ENCODE measurements around the gene STH.
A peak's percentile ranks its signal among the peaks of the same experiment; 100 is the strongest.
"Not testable (repeated sequence)": the region's sequence is repeated elsewhere in the genome, so short reads cannot be mapped to it uniquely, and the experiment has no call there.

The STH gene

DNA sequence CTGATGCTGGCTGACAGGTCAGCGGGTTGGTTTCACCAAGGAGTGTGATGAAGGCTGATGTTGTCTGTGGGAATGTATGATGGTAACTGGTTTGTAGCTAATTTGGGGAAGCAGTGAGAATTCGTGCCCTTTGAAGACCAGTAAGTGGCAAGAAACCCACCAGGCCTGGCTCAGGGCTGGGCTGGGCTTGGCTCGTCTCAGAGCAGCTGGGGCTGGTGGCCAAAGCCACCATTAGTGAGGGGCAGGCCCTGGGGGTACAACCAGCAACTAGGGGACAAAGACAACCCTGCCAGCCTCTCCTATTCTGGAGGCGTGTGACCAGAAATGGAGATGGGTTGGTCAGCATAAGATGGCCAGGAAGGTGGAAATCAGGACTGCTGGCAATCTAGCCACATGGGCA is 13.0 kb upstream of the STH start:
- DNase-seq = no peak

DNA sequence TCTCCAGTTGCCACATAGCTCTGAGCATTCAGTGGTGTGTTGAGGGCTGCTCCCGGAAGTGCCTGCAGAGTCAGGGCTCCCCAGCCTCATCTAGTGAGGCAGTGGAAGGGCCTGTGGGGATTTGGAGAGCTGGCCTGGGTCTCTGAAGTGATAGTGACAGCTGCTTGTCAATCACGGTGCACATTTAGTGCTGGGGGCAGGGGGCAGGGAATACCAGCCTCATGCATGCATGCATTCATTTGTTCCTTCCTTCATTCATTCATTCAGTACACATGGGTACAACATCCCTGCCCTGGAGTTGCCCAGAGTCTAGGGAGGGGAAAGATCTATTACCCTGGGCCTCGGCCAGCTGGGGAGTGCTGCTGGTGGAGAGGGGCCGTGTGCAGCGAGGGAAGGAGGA is 11.3 kb upstream of the STH start:
- no peak for DNase-seq

DNA sequence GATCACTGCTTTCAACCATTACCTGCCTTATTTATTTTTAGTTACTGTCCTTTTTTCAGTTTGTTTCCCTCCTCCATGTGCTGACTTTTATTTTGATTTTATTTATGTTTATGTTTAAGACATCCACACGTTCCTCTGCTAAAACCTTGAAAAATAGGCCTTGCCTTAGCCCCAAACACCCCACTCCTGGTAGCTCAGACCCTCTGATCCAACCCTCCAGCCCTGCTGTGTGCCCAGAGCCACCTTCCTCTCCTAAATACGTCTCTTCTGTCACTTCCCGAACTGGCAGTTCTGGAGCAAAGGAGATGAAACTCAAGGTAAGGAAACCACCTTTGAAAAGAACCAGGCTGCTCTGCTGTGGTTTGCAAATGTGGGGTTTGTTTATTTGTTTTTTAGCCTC is 9.3 kb upstream of the STH start:
- DNase-seq = no peak

DNA sequence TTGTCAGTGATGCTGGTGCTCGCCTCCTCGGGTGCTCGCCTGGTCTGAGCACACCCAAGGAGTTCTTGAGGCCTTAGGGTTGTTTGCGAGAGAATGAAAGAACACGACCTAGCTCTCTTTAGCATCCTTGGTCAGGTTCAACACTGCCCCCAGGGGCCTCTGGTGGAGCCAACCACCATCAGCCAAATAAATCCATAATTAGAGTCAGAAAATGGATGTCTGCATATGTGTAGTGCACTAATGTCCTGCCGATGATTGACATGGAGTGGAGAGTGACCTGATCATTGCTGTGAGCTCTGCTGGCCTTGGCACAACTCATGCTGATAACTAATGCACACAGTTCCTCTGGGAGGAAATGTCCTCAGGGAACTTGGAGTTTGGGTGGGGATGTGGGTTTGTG is 8.2 kb upstream of the STH start:
- no peak for DNase-seq

DNA sequence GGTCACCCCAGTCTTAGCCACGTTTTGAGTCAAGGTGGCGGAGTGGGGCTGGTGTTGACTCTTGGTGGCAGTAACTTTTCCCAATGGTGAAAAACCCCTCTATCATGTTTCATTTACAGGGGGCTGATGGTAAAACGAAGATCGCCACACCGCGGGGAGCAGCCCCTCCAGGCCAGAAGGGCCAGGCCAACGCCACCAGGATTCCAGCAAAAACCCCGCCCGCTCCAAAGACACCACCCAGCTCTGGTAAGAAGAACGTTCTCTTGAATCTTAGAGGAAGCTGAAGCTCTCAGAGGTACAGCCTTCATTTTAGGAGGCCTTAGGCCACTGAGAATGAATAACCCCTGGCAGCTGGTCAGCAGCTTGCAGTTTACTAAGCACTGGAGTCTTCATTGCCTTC is 7.7 kb upstream of the STH start:
- DNase-seq = no peak

DNA sequence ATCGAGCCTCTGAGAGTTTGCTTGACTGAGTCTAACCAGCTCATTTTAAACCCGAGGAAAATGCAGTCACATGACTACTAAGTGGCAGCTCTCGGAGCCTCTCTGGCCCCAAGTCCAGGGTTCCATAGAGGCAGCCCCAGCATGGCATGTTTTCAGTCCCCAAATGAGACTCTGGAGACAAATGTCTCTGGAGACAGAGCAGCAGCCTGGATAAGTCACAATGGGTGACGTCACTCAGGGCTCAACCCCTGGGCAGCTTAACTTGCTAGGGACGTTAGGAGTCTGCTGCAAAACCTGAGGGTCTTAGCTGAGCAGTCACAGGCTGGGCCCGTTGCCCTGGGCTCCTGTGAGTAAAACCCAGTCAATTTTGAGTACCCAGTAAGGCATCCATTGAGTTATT is 6.9 kb upstream of the STH start:
- no peak for DNase-seq

DNA sequence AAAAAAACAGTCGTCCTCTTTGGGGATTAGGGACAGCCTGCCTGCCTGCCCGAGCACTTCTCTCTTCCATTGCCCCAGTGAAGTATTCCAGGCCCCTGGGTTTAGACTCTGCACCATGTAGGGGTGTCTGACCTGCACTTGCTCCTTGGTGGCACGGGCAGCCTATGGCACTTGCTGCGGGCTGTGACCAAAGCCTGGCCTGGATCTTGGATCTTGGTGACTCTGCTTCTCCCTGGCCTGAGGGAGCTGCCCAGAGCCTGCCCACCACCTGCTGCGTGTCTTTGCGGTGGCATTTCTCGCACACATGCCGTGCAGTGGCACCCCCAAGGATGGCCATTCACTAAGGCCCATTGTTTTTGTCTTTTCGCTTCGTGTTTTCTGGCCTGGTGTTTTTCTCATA is 6.1 kb upstream of the STH start:
- DNase-seq = no peak

DNA sequence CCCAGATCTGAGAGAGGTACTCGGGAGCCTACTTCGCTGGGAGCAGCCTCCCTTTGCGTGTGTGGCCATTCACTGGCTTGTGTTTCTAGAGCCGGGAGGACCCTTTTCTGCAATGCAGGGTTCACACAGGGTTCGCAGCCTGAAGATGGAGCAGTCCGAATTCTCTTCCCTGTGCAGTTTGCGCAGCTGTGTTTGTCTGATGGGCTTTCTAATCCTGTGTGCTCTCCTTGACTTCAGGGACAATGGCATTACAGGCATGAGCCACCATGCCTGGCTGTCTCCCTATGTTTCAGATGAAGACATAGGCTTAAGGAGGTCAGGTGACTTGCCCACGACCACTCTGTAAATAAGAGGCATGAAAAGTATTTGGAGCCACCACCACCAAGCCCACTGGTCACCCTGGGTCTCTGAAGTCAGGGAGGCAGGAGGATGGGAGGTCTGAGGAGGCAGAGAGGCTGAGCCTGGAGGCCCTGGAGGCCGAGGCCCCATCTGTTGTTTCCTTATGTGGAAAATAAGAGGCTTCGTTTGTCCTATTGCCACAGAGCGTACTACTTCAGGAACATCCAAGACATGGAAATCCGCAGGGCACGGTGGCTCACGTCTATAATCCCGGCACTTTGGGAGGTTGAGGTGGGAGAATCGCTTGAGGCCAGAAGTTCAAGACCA is 5.0 kb upstream of the STH start:
- no peak for DNase-seq

DNA sequence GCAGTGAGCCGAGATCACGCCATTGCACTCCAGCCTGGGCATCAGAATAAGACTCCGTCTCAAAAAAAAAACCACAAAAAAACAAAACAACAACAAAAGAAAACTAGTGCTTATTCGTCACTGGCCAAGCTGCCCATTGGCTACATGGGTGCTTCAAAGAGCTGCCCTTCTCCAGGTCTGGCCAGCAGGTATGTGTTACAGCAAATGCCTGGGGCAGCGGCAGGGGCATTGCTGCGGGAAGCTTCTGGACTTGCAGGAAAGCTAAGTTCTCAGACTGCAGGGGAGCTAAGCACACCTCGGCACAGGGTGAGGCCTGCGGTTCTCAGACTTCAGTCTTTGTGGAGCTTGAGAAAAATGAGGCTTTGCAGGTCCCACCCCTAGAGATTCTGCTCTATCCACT is 4.1 kb upstream of the STH start:
- no peak for DNase-seq

DNA sequence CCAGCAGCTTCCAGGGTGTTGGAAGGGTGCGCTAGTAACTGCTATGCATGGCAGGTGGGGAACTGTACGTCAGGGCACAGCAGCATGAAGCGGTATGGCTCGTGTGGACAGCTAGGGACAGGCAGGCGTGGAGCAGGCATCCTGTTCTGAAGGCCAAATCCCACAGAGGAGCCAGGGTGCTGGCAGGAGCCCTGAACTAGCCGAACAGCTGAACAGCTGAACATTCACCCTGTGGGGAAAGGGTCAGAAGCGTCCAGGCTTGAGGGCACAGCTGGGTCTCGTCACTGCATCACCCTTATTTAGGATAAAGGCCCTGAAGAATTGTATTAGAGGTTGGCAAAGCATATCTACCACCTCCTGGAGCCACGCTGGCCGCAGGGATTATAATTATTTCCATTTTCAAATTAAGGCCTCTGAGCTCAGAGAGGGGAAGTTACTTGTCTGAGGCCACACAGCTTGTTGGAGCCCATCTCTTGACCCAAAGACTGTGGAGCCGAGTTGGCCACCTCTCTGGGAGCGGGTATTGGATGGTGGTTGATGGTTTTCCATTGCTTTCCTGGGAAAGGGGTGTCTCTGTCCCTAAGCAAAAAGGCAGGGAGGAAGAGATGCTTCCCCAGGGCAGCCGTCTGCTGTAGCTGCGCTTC is 3.3 kb upstream of the STH start:
- DNase-seq = no peak

DNA sequence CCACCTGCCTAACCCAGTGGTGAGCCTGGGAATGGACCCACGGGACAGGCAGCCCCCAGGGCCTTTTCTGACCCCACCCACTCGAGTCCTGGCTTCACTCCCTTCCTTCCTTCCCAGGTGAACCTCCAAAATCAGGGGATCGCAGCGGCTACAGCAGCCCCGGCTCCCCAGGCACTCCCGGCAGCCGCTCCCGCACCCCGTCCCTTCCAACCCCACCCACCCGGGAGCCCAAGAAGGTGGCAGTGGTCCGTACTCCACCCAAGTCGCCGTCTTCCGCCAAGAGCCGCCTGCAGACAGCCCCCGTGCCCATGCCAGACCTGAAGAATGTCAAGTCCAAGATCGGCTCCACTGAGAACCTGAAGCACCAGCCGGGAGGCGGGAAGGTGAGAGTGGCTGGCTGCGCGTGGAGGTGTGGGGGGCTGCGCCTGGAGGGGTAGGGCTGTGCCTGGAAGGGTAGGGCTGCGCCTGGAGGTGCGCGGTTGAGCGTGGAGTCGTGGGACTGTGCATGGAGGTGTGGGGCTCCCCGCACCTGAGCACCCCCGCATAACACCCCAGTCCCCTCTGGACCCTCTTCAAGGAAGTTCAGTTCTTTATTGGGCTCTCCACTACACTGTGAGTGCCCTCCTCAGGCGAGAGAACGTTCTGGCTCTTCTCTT is 2.6 kb upstream of the STH start:
- DNase-seq = no peak

DNA sequence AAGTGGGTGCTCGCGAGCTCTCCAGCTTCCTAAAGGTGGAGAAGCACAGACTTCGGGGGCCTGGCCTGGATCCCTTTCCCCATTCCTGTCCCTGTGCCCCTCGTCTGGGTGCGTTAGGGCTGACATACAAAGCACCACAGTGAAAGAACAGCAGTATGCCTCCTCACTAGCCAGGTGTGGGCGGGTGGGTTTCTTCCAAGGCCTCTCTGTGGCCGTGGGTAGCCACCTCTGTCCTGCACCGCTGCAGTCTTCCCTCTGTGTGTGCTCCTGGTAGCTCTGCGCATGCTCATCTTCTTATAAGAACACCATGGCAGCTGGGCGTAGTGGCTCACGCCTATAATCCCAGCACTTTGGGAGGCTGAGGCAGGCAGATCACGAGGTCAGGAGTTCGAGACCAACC is 1.9 kb upstream of the STH start:
- DNase-seq = no peak

DNA sequence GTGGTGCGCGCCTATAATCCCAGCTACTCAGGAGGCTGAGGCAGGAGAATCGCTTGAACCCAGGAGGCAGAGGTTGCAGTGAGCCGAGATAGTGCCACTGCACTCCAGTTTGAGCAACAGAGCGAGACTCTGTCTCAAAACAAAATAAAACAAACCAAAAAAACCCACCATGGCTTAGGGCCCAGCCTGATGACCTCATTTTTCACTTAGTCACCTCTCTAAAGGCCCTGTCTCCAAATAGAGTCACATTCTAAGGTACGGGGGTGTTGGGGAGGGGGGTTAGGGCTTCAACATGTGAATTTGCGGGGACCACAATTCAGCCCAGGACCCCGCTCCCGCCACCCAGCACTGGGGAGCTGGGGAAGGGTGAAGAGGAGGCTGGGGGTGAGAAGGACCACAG is 1.4 kb upstream of the STH start:
- no peak for DNase-seq

DNA sequence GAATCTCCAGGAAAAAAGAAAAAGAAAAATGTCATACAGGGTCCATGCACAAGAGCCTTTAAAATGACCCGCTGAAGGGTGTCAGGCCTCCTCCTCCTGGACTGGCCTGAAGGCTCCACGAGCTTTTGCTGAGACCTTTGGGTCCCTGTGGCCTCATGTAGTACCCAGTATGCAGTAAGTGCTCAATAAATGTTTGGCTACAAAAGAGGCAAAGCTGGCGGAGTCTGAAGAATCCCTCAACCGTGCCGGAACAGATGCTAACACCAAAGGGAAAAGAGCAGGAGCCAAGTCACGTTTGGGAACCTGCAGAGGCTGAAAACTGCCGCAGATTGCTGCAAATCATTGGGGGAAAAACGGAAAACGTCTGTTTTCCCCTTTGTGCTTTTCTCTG is 845 bp downstream of the STH start:
- no peak for DNase-seq

DNA sequence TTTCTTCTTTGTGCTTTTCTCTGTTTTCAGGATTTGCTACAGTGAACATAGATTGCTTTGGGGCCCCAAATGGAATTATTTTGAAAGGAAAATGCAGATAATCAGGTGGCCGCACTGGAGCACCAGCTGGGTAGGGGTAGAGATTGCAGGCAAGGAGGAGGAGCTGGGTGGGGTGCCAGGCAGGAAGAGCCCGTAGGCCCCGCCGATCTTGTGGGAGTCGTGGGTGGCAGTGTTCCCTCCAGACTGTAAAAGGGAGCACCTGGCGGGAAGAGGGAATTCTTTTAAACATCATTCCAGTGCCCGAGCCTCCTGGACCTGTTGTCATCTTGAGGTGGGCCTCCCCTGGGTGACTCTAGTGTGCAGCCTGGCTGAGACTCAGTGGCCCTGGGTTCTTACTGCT is 1.2 kb downstream of the STH start:
- DNase-seq = no peak

DNA sequence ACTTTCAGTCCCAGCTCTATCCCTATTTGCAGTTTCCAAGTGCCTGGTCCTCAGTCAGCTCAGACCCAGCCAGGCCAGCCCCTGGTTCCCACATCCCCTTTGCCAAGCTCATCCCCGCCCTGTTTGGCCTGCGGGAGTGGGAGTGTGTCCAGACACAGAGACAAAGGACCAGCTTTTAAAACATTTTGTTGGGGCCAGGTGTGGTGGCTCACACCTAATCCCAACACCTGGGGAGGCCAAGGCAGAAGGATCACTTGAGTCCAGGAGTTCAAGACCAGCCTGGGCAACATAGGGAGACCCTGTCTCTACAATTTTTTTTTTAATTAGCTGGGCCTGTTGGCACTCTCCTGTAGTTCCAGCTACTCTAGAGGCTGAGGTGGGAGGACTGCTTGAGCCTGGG is 1.7 kb downstream of the STH start:
- no peak for DNase-seq

DNA sequence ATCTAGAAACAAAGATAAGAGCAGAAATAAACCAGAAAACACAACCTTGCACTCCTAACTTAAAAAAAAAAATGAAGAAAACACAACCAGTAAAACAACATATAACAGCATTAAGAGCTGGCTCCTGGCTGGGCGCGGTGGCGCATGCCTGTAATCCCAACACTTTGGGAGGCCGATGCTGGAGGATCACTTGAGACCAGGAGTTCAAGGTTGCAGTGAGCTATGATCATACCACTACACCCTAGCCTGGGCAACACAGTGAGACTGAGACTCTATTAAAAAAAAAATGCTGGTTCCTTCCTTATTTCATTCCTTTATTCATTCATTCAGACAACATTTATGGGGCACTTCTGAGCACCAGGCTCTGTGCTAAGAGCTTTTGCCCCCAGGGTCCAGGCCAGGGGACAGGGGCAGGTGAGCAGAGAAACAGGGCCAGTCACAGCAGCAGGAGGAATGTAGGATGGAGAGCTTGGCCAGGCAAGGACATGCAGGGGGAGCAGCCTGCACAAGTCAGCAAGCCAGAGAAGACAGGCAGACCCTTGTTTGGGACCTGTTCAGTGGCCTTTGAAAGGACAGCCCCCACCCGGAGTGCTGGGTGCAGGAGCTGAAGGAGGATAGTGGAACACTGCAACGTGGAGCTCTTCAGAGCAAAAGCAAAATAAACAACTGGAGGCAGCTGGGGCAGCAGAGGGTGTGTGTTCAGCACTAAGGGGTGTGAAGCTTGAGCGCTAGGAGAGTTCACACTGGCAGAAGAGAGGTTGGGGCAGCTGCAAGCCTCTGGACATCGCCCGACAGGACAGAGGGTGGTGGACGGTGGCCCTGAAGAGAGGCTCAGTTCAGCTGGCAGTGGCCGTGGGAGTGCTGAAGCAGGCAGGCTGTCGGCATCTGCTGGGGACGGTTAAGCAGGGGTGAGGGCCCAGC is 2.6 kb downstream of the STH start:
- DNase-seq = no peak

DNA sequence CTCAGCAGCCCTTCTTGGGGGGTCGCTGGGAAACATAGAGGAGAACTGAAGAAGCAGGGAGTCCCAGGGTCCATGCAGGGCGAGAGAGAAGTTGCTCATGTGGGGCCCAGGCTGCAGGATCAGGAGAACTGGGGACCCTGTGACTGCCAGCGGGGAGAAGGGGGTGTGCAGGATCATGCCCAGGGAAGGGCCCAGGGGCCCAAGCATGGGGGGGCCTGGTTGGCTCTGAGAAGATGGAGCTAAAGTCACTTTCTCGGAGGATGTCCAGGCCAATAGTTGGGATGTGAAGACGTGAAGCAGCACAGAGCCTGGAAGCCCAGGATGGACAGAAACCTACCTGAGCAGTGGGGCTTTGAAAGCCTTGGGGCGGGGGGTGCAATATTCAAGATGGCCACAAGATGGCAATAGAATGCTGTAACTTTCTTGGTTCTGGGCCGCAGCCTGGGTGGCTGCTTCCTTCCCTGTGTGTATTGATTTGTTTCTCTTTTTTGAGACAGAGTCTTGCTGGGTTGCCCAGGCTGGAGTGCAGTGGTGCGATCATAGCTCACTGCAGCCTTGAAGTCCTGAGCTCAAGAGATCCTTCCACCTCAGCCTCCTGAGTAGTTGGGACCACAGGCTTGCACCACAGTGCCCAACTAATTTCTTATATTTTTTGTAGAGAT is 3.4 kb downstream of the STH start:
- DNase-seq = peak; percentile 75

DNA sequence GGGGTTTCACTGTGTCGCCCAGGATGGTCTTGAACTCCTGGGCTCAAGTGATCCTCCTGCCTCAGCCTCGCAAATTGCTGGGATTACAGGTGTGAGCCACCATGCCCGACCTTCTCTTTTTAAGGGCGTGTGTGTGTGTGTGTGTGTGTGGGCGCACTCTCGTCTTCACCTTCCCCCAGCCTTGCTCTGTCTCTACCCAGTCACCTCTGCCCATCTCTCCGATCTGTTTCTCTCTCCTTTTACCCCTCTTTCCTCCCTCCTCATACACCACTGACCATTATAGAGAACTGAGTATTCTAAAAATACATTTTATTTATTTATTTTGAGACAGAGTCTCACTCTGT is 3.9 kb downstream of the STH start:
- no peak for DNase-seq

DNA sequence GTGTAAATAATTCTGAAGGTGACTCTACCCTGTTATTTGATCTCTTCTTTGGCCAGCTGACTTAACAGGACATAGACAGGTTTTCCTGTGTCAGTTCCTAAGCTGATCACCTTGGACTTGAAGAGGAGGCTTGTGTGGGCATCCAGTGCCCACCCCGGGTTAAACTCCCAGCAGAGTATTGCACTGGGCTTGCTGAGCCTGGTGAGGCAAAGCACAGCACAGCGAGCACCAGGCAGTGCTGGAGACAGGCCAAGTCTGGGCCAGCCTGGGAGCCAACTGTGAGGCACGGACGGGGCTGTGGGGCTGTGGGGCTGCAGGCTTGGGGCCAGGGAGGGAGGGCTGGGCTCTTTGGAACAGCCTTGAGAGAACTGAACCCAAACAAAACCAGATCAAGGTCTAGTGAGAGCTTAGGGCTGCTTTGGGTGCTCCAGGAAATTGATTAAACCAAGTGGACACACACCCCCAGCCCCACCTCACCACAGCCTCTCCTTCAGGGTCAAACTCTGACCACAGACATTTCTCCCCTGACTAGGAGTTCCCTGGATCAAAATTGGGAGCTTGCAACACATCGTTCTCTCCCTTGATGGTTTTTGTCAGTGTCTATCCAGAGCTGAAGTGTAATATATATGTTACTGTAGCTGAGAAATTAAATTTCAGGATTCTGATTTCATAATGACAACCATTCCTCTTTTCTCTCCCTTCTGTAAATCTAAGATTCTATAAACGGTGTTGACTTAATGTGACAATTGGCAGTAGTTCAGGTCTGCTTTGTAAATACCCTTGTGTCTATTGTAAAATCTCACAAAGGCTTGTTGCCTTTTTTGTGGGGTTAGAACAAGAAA is 5.1 kb downstream of the STH start:
- DNase-seq = no peak

DNA sequence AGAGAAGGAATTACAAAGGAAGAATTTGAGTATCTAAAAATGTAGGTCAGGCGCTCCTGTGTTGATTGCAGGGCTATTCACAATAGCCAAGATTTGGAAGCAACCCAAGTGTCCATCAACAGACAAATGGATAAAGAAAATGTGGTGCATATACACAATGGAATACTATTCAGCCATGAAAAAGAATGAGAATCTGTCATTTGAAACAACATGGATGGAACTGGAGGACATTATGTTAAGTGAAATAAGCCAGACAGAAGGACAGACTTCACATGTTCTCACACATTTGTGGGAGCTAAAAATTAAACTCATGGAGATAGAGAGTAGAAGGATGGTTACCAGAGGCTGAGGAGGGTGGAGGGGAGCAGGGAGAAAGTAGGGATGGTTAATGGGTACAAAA is 7.0 kb downstream of the STH start:
- DNase-seq = not testable (repeated sequence)

DNA sequence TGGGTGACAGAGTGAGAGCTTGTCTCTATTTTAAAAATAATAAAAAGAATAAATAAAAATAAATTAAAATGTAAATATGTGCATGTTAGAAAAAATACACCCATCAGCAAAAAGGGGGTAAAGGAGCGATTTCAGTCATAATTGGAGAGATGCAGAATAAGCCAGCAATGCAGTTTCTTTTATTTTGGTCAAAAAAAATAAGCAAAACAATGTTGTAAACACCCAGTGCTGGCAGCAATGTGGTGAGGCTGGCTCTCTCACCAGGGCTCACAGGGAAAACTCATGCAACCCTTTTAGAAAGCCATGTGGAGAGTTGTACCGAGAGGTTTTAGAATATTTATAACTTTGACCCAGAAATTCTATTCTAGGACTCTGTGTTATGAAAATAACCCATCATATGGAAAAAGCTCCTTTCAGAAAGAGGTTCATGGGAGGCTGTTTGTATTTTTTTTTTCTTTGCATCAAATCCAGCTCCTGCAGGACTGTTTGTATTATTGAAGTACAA is 8.5 kb downstream of the STH start:
- DNase-seq = no peak

Data from activated CD8-positive, alpha-beta memory T cell treated with anti-CD3 and anti-CD28 coated beads, Interleukin-2, amount 50 U/mL, for 4 hours (primary cell).